Upper lobe of left lung (tissue), 4 donors: Measurements from ENCODE around the gene CAPN9.

Source experiments
- EP300 ChIP-seq, 4 donors: sonication (generic); formaldehyde crosslinking; IDR thresholded peaks; one replicate each; pipeline ENCODE4 v1.5.1; 2017; ENCODE audit warnings: antibody characterized with exemption in 4 of 4, control low read depth in 2 of 4
- POLR2A ChIP-seq, 4 donors: fragments of 450-650 bp; IDR thresholded peaks; one replicate each; pipeline ENCODE4 v1.5.1; 2016 to 2017; ENCODE audit warnings: antibody characterized with exemption in 4 of 4, mild to moderate bottlenecking in 2 of 4
- POLR2AphosphoS5 ChIP-seq, 2 donors: sonication (generic); formaldehyde crosslinking; IDR thresholded peaks; one replicate each; pipeline ENCODE4 v1.5.1; 2017; ENCODE audit warnings: antibody characterized with exemption in 2 of 2
- TF ChIP-seq, protein P1 (sequence below), 6 experiments: fragments of 450-650 bp in 4 of 6; fragments of 200-600 bp in 2 of 6; sonication (generic) in 2 of 6; IDR thresholded peaks; one replicate each; pipeline ENCODE4 v1.5.1; 2016 to 2019; ENCODE audit warnings: antibody characterized with exemption in 6 of 6

DNA sequence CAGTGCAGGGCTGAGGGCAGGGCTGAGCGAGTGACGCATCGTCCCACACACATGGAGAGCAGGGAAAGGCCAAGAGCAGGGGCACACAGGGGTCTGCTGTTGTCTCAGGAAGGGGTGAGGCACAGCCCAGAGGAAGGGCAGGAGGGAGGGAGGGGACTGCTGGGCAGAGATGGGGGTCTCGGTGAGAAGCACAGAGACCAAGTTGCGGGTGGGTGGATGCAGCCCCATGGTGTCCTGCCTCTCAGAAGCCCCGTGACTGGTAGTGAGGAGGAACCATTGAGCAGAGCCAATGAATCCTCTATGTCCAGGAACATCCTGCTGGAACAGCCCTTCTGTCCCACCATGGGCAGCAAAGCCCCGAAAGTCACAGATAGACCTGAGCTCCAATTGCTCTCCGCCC lies 103.4 kb downstream of the CAPN9 start:
- TF ChIP-seq POLR2AphosphoS5 (IDR thresholded peaks at IDR 0.05) (no peak), POLR2A (IDR thresholded peaks at IDR 0.05) (no peak), EP300 (IDR thresholded peaks at IDR 0.05) (no peak)
- TF ChIP-seq, protein P1, sequence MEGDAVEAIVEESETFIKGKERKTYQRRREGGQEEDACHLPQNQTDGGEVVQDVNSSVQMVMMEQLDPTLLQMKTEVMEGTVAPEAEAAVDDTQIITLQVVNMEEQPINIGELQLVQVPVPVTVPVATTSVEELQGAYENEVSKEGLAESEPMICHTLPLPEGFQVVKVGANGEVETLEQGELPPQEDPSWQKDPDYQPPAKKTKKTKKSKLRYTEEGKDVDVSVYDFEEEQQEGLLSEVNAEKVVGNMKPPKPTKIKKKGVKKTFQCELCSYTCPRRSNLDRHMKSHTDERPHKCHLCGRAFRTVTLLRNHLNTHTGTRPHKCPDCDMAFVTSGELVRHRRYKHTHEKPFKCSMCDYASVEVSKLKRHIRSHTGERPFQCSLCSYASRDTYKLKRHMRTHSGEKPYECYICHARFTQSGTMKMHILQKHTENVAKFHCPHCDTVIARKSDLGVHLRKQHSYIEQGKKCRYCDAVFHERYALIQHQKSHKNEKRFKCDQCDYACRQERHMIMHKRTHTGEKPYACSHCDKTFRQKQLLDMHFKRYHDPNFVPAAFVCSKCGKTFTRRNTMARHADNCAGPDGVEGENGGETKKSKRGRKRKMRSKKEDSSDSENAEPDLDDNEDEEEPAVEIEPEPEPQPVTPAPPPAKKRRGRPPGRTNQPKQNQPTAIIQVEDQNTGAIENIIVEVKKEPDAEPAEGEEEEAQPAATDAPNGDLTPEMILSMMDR (IDR thresholded peaks at IDR 0.05), result no peak
